HG03103 (cell line): ENCODE results near the gene SORBS2.

Source experiments
- ATAC-seq: cut with Tn5 transposase; IDR thresholded peaks from one replicate; pipeline ENCODE4 v1.9.1; 2021; ENCODE audit warnings: low read depth; ENCODE audit not compliant: unreplicated experiment

The SORBS2 gene

GRCh38 chr4:185685804-185686203, 126.2 kb downstream of the SORBS2 start:
- ATAC-seq: no peak

DNA sequence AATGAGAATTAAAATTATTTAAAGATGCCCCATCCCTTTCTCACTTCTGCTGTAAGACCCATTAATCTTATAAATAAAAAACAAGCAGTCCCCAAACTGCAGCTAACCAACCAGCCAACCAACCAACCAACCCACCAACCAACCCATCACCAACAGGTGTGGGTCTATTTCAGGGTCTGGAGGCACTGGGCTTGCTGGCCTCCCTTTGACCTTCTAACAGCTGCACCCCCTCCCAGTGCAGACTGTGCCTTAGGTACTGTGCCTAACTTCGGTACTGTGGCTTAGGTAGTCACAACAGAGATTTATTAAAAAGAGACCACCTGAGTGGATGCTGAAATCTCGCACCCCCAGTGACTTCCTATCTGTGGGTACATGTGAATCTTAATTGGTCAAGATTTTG, 128.1 kb downstream of the SORBS2 start:
- no peak for ATAC-seq

DNA sequence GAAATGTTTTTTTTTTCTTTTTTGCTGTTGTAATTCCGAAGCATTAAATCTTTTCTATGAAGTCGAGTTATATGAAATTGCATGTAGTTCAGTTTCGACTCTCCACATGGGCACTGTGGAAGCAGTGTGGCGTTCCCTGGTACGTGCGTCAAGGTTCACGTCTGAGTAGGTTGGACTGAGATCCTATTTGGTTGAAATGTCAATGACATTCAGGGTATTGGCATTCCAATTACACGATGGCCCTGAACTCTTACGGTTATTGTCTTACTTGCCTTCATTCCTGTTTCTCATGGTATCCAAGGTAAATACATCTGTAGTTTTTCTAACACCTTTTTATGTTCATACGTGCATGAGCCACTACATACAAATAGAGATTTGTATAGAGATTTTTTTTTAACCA, 128.8 kb downstream of the SORBS2 start:
- no peak for ATAC-seq

GRCh38 chr4:185682236-185682635, 129.8 kb downstream of the SORBS2 start:
- ATAC-seq: no peak

GRCh38 chr4:185681604-185682003, 130.4 kb downstream of the SORBS2 start:
- no peak for ATAC-seq

DNA sequence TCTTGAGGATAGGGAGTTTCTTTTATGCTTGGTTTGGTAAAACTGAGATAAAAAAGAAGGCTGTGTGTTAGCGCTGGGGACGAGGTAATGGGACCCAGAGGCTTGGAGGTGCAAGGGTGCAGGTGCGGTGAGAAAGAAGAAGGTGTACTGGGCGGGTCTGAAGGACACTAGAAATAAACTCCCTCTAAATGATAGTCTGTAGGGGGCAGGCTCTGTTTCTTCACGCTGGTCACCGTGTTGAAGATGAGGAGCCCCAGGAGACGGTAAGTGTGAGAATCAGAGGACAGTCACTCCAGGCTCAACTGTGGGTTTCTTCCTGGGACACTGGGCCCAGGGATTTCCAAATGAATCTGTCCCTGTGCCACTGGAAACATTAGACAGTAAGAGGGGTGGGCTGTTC, 131.4 kb downstream of the SORBS2 start:
- ATAC-seq: no peak

DNA sequence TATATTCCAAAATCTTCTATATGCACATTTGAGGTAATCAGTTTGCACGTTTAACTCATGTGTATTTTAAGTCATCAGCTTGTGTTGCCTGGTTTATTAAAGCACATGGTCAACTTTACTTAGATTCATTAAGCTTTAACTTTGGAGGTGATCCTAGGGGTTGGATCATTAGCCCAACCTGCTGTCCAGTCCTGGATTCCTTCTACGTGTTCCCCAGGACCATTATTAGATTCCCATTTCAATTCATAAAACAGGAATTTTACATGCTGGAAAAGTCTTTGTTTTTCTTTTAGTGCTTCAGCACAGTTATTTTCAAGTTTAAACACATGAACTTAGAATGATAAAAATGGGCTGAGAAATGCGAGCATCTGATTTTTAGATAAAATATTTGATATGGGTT, 132.5 kb downstream of the SORBS2 start:
- no peak for ATAC-seq

DNA sequence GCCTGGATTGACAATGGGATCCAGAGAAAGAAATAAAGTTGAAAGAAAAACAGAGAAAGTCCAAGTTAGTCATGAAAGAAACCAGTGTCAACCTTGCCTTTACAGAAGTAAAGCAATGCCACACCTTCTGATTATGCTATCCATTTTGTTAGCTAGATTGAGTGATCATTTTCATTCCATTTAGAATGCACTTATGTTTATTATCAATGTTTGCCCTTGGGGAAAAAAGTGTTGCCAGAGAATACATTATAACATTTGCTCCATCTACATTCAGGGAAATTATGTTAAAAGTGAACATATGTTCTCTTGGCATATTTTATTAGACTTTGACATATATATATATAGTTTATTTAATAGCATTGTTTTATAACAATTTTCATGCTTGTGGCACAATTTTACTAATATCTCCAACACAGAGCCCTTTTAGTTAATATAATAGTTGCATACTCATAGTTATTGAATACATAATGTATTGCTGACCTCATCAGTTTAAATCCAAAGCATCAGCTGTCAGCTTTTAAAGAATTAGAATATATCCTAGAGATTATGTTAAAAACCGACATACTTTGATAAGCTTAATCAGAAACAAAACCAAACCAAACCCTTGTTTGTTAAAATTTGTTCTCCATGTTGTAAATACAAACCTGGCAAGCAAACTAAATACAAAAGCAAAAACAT, 134.2 kb downstream of the SORBS2 start:
- no peak for ATAC-seq

DNA sequence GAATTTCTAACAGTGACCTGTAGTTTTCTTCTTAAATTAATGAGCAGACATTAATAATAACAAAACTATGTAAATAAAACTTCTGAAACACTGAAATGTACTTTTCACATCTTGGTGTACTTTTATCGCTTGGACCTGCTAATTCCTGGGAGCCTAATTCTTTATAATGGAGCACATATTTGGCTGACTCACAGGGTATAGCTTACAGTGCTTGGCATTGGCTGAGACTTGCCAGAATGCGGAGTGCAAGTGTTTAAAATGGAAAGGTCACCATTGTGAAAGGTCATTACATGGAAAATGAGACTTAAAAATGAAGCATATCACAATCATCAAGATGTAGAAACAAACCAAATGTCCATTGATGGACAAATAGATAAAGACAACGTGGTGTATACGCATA, 139.4 kb downstream of the SORBS2 start:
- no peak for ATAC-seq

- ATAC-seq: no peak
Measured at GRCh38 chr4:185672151-185672550, 139.8 kb downstream of the SORBS2 start.

- ATAC-seq: no peak
Measured at GRCh38 chr4:185671496-185671895, 140.5 kb downstream of the SORBS2 start.

GRCh38 chr4:185671066-185671465, 140.9 kb downstream of the SORBS2 start:
- no peak for ATAC-seq

- ATAC-seq: no peak
Measured at GRCh38 chr4:185669288-185669687, 142.7 kb downstream of the SORBS2 start.

DNA sequence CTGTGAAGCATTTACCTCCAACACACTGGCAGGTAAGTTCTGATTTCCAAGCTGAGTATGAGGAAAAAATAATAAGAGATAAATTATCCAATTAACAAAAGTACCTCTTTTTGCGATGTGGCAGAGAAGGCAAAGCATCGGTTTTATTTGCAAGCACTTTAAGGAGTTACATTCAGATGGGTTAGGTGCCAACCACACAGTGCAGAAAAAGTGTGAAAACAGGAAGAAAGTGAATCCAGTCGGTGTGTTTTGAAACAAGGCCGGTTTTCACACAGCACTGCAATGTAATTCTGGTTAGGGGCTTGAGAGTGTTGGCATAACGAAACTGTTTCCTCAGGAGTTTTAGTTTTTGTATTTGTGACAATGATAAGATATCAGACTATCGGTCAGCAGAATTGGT, 145.8 kb downstream of the SORBS2 start:
- no peak for ATAC-seq

DNA sequence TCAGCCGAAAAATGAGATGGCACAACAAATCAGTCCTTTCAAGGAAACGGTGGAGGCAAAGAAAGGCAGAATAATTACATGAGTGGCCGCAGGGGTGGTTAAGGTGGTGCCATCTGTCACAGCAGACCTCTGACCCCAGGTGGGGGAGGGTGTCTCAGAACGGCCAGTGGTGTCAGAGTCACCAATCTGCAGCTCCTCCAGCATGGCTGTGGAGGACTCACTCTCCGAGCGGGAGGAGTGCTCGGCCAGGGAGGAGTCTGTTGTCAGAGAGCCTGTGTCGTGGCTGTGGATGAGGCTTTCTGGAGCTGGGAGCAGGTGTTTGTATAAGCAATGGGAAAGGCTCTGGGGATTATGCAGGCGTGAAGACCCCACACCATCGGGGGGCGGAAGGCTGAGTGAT, 146.3 kb downstream of the SORBS2 start:
- no peak for ATAC-seq

GRCh38 chr4:185664481-185664880, 147.5 kb downstream of the SORBS2 start:
- ATAC-seq: no peak

DNA sequence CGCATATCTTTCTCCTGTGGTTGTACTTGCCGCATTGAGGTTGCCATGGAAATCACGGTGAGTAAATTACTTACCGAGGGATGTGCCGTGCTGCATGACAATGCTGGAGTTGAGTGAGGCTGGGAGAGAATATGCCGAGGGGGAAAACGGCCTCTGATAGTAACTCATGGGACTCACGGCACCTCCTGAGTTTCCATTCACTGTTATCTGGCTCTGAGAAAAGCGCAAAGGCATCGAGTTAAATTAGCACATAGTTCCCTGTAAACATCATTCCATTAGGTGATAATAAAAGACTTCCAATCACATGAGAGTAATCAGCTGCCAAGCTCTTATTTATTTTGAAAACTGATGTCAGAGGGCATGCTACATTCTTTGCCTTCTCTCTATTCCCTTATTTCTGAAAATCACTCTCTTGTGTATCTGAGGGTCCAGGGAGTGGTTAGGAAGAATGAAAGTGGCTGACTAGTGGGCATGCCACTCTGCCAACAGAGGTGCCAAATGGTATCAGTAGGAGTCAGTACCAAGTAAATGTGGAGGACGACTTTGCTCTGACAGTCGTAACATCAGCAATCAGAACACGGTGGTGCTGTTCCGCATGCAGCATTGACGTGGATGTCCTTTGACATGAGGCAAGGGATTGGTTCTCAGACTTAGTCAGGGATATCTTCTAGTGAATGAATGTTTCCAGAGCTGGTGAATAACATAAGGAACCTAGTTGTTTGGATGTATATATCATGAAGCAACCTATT, 149.8 kb downstream of the SORBS2 start:
- no peak for ATAC-seq

DNA sequence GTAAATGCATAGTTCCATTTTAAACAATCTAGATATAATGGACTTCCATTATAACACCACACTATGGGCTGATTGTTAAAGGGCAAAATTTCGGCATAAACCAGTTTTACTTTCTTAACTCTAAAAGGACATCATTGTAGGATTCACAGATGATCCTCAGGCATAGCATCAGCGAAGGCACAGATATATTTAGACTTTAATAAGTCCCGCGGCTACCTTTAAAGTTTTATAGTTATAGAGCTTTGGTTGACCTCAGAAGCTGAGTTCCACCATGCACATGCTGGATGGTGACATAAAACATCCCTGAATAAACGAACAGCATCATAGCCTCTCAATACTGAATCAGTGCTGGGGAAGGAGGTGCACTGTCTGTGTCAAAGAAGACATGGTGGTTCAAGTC, 151.7 kb downstream of the SORBS2 start:
- no peak for ATAC-seq

GRCh38 chr4:185657699-185658098, 154.3 kb downstream of the SORBS2 start:
- no peak for ATAC-seq

GRCh38 chr4:185657183-185657582, 154.8 kb downstream of the SORBS2 start:
- ATAC-seq: no peak

GRCh38 chr4:185656467-185656931, 155.5 kb downstream of the SORBS2 start:
- ATAC-seq: no peak

- ATAC-seq: no peak
Measured at GRCh38 chr4:185654965-185655554, 156.9 kb downstream of the SORBS2 start.
